Measurements from ENCODE around the gene GRB10.

DNA sequence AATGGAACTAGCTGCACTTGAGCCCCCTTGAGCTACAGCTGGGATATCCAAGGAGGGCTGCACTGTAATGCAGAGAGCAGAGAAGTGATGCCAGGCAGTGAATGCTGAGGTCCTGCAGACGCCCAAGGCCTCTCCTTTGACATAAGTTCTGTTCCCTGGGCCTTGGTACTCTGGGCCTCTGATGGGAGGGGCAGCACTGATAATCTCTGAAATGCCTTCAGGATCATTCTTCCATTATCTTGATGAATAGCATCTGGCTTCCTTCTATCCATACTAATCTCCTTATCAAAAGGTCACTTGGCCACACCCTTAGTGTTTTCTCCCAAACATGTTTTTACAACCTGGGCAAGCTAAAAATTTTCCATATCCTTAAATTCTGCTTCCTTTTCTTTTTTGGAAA is 6.9 kb downstream of the GRB10 start:
- TF ChIP-seq CTCF (IDR thresholded peaks at IDR 0.05) = no peak
- no peak for TF ChIP-seq POLR2A (IDR thresholded peaks at IDR 0.05; ENCODE audit: low read depth)
- TF ChIP-seq POLR2AphosphoS5 (IDR thresholded peaks at IDR 0.05) = no peak
- TF ChIP-seq EP300 (IDR thresholded peaks at IDR 0.05) = no peak
